H9 (cell line): ENCODE measurements around the gene ICE2. TPM values are rescaled to one million over a fixed set of nuclear protein-coding genes. Genes with fewer than 3 reads are reported as not detected.

Source experiments
- DNase-seq: peaks from one replicate; pipeline ENCODE4 v3.0.0-alpha.2; 2017
- H2AFZ ChIP-seq: one replicate; pipeline ENCODE4 v1.6.1; 2013; ENCODE audit warnings: mild to moderate bottlenecking, low read length, control low read depth, moderate library complexity
- H2AK5ac ChIP-seq: 2 replicates; pipeline ENCODE4 v1.6.1; 2013; ENCODE audit warnings: low read length, control low read depth, mixed read lengths; ENCODE audit not compliant: insufficient read length
- H2BK120ac ChIP-seq: one replicate; pipeline ENCODE4 v1.6.1; 2013; ENCODE audit warnings: low read depth, mild to moderate bottlenecking, low read length, control low read depth, inconsistent platforms; ENCODE audit not compliant: poor library complexity, severe bottlenecking
- H2BK12ac ChIP-seq: 2 replicates; pipeline ENCODE4 v1.6.1; 2013; ENCODE audit warnings: low read length, control low read depth, mixed read lengths, low read depth; ENCODE audit not compliant: insufficient read length
- H2BK15ac ChIP-seq: 2 replicates; pipeline ENCODE4 v1.6.1; 2013; ENCODE audit warnings: low read depth, low read length, control low read depth
- H2BK20ac ChIP-seq: one replicate; pipeline ENCODE4 v1.6.1; 2013; ENCODE audit warnings: low read depth, mild to moderate bottlenecking, low read length, control low read depth, inconsistent platforms; ENCODE audit not compliant: poor library complexity, severe bottlenecking
- H2BK5ac ChIP-seq: 2 replicates; pipeline ENCODE4 v1.6.1; 2013; ENCODE audit warnings: low read length, control low read depth, mixed read lengths; ENCODE audit not compliant: insufficient read length
- H3K14ac ChIP-seq: 2 replicates; pipeline ENCODE4 v1.6.1; 2013; ENCODE audit warnings: low read length, control low read depth; ENCODE audit not compliant: insufficient read depth
- H3K18ac ChIP-seq: 2 replicates; pipeline ENCODE4 v1.6.1; 2013; ENCODE audit warnings: low read depth, mild to moderate bottlenecking, mixed read lengths, low read length, control low read depth; ENCODE audit not compliant: insufficient read length
- H3K23ac ChIP-seq: 2 replicates; pipeline ENCODE4 v1.6.1; 2013; ENCODE audit warnings: low read length, control low read depth, mixed read lengths, low read depth; ENCODE audit not compliant: insufficient read length
- H3K23me2 ChIP-seq: 2 replicates; pipeline ENCODE4 v1.6.1; 2013; ENCODE audit warnings: low read depth, mild to moderate bottlenecking, mixed read lengths, low read length, control low read depth; ENCODE audit not compliant: insufficient read length, poor library complexity, severe bottlenecking
- H3K27ac ChIP-seq: 2 replicates; pipeline ENCODE4 v1.5.1; 2013; ENCODE audit warnings: low read length, control low read depth, mixed read lengths, low read depth; ENCODE audit not compliant: insufficient read length
- H3K27me3 ChIP-seq: 2 replicates; pipeline ENCODE4 v1.6.1; 2013; ENCODE audit warnings: low read length, control low read depth, inconsistent platforms; ENCODE audit not compliant: insufficient read depth
- H3K4ac ChIP-seq: 2 replicates; pipeline ENCODE4 v1.6.1; 2013; ENCODE audit warnings: low read depth, mild to moderate bottlenecking, control low read depth, inconsistent platforms, low read length, moderate library complexity
- H3K4me1 ChIP-seq: 2 replicates; pipeline ENCODE4 v1.6.1; 2013; ENCODE audit warnings: low read length, control low read depth, inconsistent platforms; ENCODE audit not compliant: insufficient read depth
- H3K4me2 ChIP-seq: 2 replicates; pipeline ENCODE4 v1.6.1; 2013; ENCODE audit warnings: low read length, control low read depth, mixed read lengths; ENCODE audit not compliant: insufficient read length, insufficient read depth
- H3K56ac ChIP-seq: 2 replicates; pipeline ENCODE4 v1.6.1; 2013; ENCODE audit warnings: low read depth, mild to moderate bottlenecking, mixed read lengths, low read length, control low read depth; ENCODE audit not compliant: insufficient read length
- H3K79me1 ChIP-seq: 2 replicates; pipeline ENCODE4 v1.6.1; 2013; ENCODE audit warnings: low read depth, mild to moderate bottlenecking, moderate library complexity, low read length, control low read depth, inconsistent platforms; ENCODE audit not compliant: insufficient read depth, poor library complexity, severe bottlenecking
- H3K79me2 ChIP-seq: 2 replicates; pipeline ENCODE4 v1.6.1; 2013; ENCODE audit warnings: low read length, control low read depth, inconsistent platforms; ENCODE audit not compliant: insufficient read depth
- H3K9ac ChIP-seq: 2 replicates; pipeline ENCODE4 v1.6.1; 2013; ENCODE audit warnings: low read length, control low read depth, mixed read lengths; ENCODE audit not compliant: insufficient read length; ENCODE audit errors: extremely low read depth
- H3K9me3 ChIP-seq: one replicate; pipeline ENCODE4 v1.6.1; 2013; ENCODE audit warnings: low read depth, low read length, inconsistent platforms; ENCODE audit not compliant: control insufficient read depth
- H3T11ph ChIP-seq: one replicate; pipeline ENCODE4 v1.6.1; 2013; ENCODE audit warnings: mild to moderate bottlenecking, low read length, control low read depth, inconsistent platforms
- H4K20me1 ChIP-seq: one replicate; pipeline ENCODE4 v1.6.1; 2013; ENCODE audit not compliant: control insufficient read depth, insufficient read length, insufficient read depth
- H4K5ac ChIP-seq: 2 replicates; pipeline ENCODE4 v1.6.1; 2013; ENCODE audit warnings: low read depth, mild to moderate bottlenecking, mixed read lengths, low read length, control low read depth; ENCODE audit not compliant: insufficient read length
- H4K8ac ChIP-seq: replicated peaks from 2 replicates; pipeline ENCODE4 v1.6.1; 2013; ENCODE audit warnings: low read length, control low read depth, mixed read lengths, low read depth; ENCODE audit not compliant: insufficient read length
- H4K91ac ChIP-seq: 2 replicates; pipeline ENCODE4 v1.6.1; 2013; ENCODE audit warnings: low read depth, mild to moderate bottlenecking, moderate library complexity, mixed read lengths, low read length, control low read depth; ENCODE audit not compliant: insufficient read length
- H3K27ac Mint-ChIP-seq, 3 experiments: 2 replicates in 2 of 3; 3 replicates in 1 of 3; pipeline ENCODE4 v1.8.0; 2020 to 2021; ENCODE audit warnings: mixed read lengths in 3 of 3, mild to moderate bottlenecking in 1 of 3, moderate library complexity in 1 of 3
- H3K27me3 Mint-ChIP-seq: 2 replicates; pipeline ENCODE4 v1.8.0; 2021; ENCODE audit warnings: low read depth, mild to moderate bottlenecking, moderate library complexity, mixed read lengths
- H3K36me3 Mint-ChIP-seq, 3 experiments: 2 replicates in 2 of 3; 3 replicates in 1 of 3; pipeline ENCODE4 v1.8.0; 2020 to 2021; ENCODE audit warnings: low read depth in 3 of 3, mixed read lengths in 3 of 3; ENCODE audit not compliant: insufficient read depth in 1 of 3
- H3K4me1 Mint-ChIP-seq, 2 experiments: 2 replicates each; pipeline ENCODE4 v1.8.0; 2020; ENCODE audit warnings: mixed read lengths in 2 of 2
- H3K4me3 Mint-ChIP-seq, 2 experiments: 2 replicates in 1 of 2; 3 replicates in 1 of 2; pipeline ENCODE4 v1.8.0; 2020 to 2021; ENCODE audit warnings: mild to moderate bottlenecking in 2 of 2, mixed read lengths in 2 of 2, moderate library complexity in 1 of 2
- H3K9me3 Mint-ChIP-seq, 2 experiments: 2 replicates in 1 of 2; 3 replicates in 1 of 2; pipeline ENCODE4 v1.8.0; 2020; ENCODE audit warnings: mild to moderate bottlenecking in 2 of 2, mixed read lengths in 2 of 2, moderate library complexity in 1 of 2
- CTCF ChIP-seq: fragments of 200-600 bp; sonication (generic); conservative IDR thresholded peaks from 3 replicates; pipeline ENCODE4 v1.8.0; 2021; ENCODE audit warnings: antibody characterized with exemption, mild to moderate bottlenecking
- WGBS: extraction: QIAGEN DNeasy Blood & Tissue Kit; methylation state at CpG from one replicate; pipeline ENCODE4 v1.1.7; 2013; ENCODE audit warnings: missing lambda C conversion rate, low lambda C conversion rate, mixed read lengths; ENCODE audit not compliant: insufficient read length; ENCODE audit errors: extremely low coverage; 5-methylcytosine and 5-hydroxymethylcytosine counted together
- total RNA-seq: library from RNA; stranded (reverse); gene quantifications from 2 replicates; pipeline ENCODE4 v1.2.1, GENCODE V29; 2021

The ICE2 gene
- total RNA-seq, 1 experiment from 2014 or later: 76.3 TPM

DNA sequence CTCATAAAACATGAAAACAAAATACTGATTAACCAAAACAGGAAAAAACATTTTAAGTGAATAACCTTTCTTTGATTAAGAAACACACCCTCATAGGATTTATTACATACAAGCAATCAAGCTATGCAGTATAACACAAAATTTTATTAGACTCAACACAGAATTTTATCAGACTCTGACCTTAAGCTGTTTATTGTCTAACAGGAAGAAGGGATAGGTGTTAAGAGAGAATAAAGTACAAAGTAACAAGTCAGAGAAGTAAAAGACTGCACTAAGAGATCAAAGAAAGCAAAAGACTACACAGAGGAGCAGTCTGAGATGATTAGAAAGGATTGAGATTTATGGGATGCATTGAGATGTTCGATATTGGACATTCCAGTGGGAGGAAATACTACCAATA lies 37.6 kb downstream of the ICE2 start:
- no peak overlapping the region for H3K27ac Mint-ChIP-seq
- no peaks in the 10 kb centered on the region for H3K9me3 Mint-ChIP-seq
- H3K4ac ChIP-seq: no peak overlapping the region
- H4K91ac ChIP-seq: no peak overlapping the region
- H2BK12ac ChIP-seq: no peak overlapping the region
- H2AFZ ChIP-seq: no peak overlapping the region
- H3K79me1 ChIP-seq: no peaks in the 10 kb centered on the region
- H4K8ac ChIP-seq: no peak overlapping the region
- no peak overlapping the region for H2AK5ac ChIP-seq
- no peaks in the 10 kb centered on the region for H4K20me1 ChIP-seq
- no peak overlapping the region for H3T11ph ChIP-seq
- WGBS: no CpG with 5 or more reads among the region's 1 CpG
- DNase-seq: no peak
- no peaks in the 10 kb centered on the region for H3K4me1 Mint-ChIP-seq
- H3K23ac ChIP-seq: no peak overlapping the region
- no peaks in the 10 kb centered on the region for H3K9me3 ChIP-seq
- peaks cover 0 to 24% (median 23%) of the 10 kb centered on the region in 3 experiments; a peak in 5 of 7 replicates for H3K36me3 Mint-ChIP-seq
- H3K27me3 ChIP-seq: no peaks in the 10 kb centered on the region
- H3K27me3 Mint-ChIP-seq: no peaks in the 10 kb centered on the region
- H3K56ac ChIP-seq: no peak overlapping the region
- no peak overlapping the region for H3K18ac ChIP-seq
- H2BK15ac ChIP-seq: no peak overlapping the region
- H3K4me3 Mint-ChIP-seq: no peak overlapping the region
- H3K14ac ChIP-seq: no peak overlapping the region
- no peak overlapping the region for H2BK20ac ChIP-seq
- H2BK5ac ChIP-seq: no peak overlapping the region
- no peak overlapping the region for H3K9ac ChIP-seq
- H3K79me2 ChIP-seq: no peaks in the 10 kb centered on the region
- no peaks in the 10 kb centered on the region for H3K4me1 ChIP-seq
- H3K4me2 ChIP-seq: no peak overlapping the region
- no peak for TF ChIP-seq CTCF
- H3K27ac ChIP-seq: no peak overlapping the region
- no peaks in the 10 kb centered on the region for H3K23me2 ChIP-seq
- no peak overlapping the region for H2BK120ac ChIP-seq
- no peak overlapping the region for H4K5ac ChIP-seq
